CD4-positive, alpha-beta T cell treated with Interleukin-17A for 4 hours (primary cell): ENCODE measurements around the gene GOLGA5.
A peak's percentile ranks its signal among the peaks of the same experiment; 100 is the strongest.
"Not testable (repeated sequence)": the region's sequence is repeated elsewhere in the genome, so short reads cannot be mapped to it uniquely, and the experiment has no call there.

Source experiments
- DNase-seq: peaks from one replicate; pipeline ENCODE4 v3.0.0-alpha.2; 2020; ENCODE audit warnings: mixed read lengths

The GOLGA5 gene

GRCh38 chr14:92793709-92794546 is at the start of gene GOLGA5:
Gene GOLGA5, plus strand, starts transcription at chr14:92794305. Its CDS starts 3,133 bp downstream, at chr14:92797438.
- DNase-seq: peak; percentile 98

GRCh38 chr14:92747701-92748258 is 46.3 kb upstream of the GOLGA5 start:
- DNase-seq: no peak

GRCh38 chr14:92748259-92749016 is 45.7 kb upstream of the GOLGA5 start, which contains the start of gene LGMN:
Gene LGMN, minus strand, starts transcription at chr14:92748627. Its CDS starts 15,841 bp downstream, at chr14:92732786.
- DNase-seq: peak; percentile 92

GRCh38 chr14:92750222-92750728 is 43.8 kb upstream of the GOLGA5 start:
- peak; percentile 67 for DNase-seq

- no peak for DNase-seq
Observed at GRCh38 chr14:92750994-92751400, 43.1 kb upstream of the GOLGA5 start.

- no peak for DNase-seq
Observed at GRCh38 chr14:92751819-92752218, 42.3 kb upstream of the GOLGA5 start.

- no peak for DNase-seq
Observed at GRCh38 chr14:92753250-92753649, 40.9 kb upstream of the GOLGA5 start.

- DNase-seq: no peak
Observed at GRCh38 chr14:92754966-92755365, 39.1 kb upstream of the GOLGA5 start.

- no peak for DNase-seq
Observed at GRCh38 chr14:92755495-92755894, 38.6 kb upstream of the GOLGA5 start.

- no peak for DNase-seq
Observed at GRCh38 chr14:92756446-92756845, 37.7 kb upstream of the GOLGA5 start.

- peak; percentile 6 for DNase-seq
Observed at GRCh38 chr14:92759300-92759678, 34.8 kb upstream of the GOLGA5 start.

GRCh38 chr14:92759679-92760523 is 34.2 kb upstream of the GOLGA5 start:
- no peak for DNase-seq

GRCh38 chr14:92760524-92760805 is 33.6 kb upstream of the GOLGA5 start:
- DNase-seq: no peak

- DNase-seq: not testable (repeated sequence)
Observed at GRCh38 chr14:92763666-92764631, 30.2 kb upstream of the GOLGA5 start.

GRCh38 chr14:92768236-92768635 is 25.9 kb upstream of the GOLGA5 start:
- DNase-seq: not testable (repeated sequence)

- no peak for DNase-seq
Observed at GRCh38 chr14:92768795-92769194, 25.3 kb upstream of the GOLGA5 start.

GRCh38 chr14:92770484-92770883 is 23.6 kb upstream of the GOLGA5 start:
- no peak for DNase-seq

- DNase-seq: no peak
Observed at GRCh38 chr14:92774572-92774971, 19.5 kb upstream of the GOLGA5 start.

GRCh38 chr14:92775292-92775691 is 18.8 kb upstream of the GOLGA5 start:
- DNase-seq: not testable (repeated sequence)

GRCh38 chr14:92778868-92779565 is 15.1 kb upstream of the GOLGA5 start:
- DNase-seq: not testable (repeated sequence)
